Brain pericyte (primary cell): Measurements from ENCODE around the gene ITPRID1.
"Not testable (repeated sequence)": the region's sequence is repeated elsewhere in the genome, so short reads cannot be mapped to it uniquely, and the experiment has no call there.

Experiments
- DNase-seq: peaks from one replicate; pipeline ENCODE4 v3.0.0-alpha.2; 2012; ENCODE audit warnings: low read depth, low spot score

Gene ITPRID1

DNA sequence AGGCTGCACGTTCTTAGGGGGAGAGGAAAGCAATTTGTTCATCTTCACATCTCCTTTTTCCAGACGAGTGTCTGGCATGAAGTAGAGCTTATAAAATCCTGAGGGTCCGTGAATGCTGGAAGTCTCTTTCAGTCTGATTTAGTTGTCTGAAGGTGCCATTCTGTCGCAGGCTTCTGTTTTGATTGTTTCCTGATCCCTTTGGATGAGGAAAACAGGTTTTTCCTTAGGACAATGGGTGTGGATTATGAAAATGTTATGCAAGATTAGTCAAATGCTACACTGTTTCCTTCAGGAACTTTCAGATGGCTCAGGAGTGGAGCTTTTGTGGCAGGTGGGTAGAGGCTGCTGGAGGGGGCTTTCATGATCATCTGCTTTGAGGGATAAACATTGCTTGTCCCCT, at the start of gene ITPRID1:
Gene ITPRID1, plus strand, starts transcription at position 301 of the 400 bp plus-strand sequence. CDS start 38,935 bp downstream, outside the sequence.
- DNase-seq = no peak

DNA sequence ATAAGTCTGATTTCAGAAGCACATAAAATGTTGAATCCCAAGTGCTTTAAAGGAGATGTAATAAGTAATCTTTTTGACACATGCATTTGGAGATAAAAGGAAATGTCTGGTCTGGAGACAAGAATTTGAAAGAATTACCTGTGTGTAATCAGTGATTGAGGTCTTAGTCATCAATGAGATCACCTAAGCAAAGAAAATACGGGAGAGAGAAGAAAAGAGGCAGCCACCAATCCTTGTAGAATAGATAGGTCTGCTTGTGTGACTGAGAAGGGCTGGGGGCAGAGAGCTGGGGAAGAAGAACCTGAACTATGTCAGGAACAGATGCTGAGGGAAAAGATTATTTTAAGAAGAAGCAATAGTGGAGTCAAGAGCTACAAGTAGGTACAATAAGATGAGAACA, 49.3 kb upstream of the ITPRID1 start:
- DNase-seq = no peak

DNA sequence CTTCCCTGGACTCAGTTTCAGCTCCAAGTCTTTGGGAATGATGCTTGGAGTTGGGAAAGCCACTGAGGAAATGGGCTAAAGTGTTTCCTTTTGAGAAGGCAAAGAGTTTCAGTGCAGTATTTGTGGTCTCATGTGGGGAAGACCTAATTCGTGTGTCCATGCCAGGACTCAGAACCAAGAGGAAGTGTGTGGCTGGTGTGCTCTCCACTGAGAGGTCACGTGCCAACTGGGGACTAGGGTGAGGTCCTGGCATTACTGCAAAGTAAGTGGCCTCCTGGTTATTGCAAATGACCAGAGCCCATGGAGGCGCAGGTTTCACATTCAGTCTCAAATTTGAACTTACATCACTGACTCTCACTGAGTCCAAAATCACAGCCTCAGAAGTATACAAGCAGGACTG, 48.6 kb upstream of the ITPRID1 start:
- no peak for DNase-seq

DNA sequence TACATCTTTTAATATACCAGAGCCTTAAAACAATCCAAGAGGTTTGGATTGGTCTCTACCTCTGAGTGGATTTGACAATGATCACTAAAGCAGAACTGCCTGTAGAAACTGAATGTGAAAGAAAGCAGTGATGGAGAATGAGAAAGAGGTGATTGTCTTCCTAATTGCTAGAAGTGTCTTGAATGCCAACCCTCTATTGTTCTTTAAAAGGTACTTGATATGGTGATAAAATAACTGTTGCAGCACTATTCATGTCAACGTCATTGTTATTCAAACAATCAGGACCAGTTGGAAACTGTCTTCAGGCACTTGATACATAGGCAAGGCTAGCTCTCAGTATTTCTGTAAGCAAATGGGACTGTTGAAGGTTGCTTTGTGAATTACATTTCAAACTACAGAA, 47.9 kb upstream of the ITPRID1 start:
- no peak for DNase-seq

DNA sequence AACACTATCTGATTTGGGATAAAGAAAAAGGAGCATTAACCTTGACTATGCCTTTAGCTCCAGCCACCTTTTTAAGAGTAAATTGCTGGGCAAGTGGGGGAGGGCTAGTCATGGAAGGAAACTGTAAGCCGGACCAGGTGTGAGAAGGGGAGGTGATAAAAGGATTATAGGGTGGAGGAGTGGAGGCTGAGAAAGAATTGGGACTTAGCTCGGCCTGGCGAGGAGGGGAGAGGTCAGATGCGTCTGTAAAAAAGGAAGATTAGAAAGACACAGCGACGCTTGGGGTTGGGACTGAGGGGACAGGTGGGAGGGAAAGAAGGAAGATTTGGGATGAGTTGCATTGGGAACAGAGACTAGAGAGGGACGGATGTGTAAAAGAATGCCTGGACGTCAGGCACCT, 43.0 kb upstream of the ITPRID1 start:
- DNase-seq = not testable (repeated sequence)

DNA sequence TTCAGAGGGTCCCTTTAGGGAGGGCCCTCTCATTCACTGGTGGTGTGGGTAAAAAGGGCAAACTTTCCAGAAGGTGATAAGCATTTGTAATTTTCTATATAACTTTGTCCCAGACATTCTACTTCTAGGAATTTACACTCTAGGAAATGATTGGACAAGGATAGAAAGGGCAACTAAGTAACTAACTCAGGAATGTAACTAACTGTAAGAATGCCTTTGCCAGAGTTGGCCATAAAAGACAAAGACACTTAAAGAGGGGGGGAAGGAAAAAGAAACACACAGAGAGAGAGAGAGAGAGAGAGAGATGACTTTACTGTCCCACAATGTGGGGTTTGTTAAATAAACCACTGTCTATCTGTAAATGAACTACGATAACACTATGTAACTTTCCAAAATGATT, 38.5 kb upstream of the ITPRID1 start:
- DNase-seq = no peak

DNA sequence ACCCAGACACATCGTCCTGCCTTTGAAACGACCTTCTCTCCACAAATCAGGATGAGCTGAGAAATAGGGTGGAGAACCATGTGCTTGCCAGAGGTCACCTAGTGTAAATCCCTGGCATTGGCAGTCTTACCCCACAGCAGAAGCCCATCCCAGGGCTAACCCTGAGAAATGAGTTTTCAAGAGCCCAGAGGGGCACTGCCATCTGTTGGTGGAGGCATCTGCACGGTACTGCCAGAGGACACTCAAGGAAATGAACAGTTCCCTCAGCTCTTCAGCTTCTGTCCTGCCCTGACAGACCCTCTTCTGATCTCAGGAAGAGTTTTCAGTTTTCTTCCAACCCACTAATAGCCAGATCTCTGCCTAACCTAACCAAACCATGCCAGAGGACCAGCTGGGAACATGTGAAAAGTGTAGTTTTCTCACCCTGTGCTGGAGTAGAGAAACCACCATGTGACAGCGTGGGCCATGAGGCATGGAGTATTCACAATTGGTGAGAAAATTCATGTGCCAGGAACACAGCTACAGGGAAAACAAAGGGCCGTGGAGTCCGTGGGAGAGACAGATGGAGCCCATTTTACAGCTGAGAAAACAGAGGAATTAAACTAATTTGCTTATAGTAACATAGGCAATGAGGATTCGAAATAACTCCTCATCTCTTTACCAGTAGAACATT, 37.7 kb upstream of the ITPRID1 start:
- no peak for DNase-seq

DNA sequence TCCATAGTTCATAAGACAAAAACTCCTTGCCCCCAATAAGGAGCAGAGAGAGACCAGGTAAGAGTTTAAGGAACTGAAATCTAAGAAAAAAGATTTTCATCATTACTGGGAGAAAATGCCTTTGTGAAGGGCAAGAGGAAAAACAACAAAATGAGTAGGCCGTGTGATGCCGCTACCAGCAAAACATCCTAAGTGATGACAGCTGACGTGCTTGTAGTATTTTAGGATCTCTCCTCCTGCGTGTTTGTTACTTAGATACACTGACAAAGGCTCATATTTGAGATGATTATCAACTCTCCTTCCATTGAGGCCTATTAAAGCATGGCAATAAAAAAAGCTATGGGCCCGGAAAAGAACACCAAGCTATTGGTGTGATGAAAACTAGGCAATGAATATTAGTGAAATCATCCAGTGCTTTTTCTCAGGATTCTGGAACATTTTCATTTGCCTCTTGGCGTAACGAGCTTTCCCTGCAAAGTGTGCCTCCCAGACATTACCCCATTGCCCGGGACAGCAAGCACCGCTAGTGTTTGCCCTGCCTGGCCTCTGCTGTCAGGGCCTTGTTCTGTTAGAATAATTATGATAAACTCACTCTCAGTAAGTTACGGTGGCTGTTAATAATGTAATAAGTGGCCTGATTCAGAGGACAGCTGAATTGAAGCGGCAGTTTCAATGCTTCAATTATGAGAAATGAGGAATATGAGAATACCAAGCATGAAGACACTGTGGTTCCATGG, 36.8 kb upstream of the ITPRID1 start:
- no peak for DNase-seq

DNA sequence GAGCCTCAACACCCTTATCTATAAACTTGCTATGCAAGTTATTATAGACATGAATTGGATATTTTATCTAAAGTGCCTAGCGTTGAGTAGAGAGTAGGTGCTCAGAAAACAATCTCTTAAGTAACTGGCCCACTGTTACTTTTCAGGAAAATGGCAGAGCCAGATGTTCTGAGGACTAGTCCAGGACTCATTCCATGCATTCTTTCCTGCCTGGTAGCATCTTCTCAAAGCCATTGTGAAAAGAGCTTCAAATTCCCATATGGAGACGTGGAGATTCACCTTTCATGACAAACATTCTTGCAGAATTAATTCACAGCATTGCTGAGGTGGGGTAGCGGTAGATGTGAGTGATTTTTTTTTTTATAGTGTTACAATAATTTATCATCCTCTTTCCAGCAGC, 35.9 kb upstream of the ITPRID1 start:
- DNase-seq = no peak

DNA sequence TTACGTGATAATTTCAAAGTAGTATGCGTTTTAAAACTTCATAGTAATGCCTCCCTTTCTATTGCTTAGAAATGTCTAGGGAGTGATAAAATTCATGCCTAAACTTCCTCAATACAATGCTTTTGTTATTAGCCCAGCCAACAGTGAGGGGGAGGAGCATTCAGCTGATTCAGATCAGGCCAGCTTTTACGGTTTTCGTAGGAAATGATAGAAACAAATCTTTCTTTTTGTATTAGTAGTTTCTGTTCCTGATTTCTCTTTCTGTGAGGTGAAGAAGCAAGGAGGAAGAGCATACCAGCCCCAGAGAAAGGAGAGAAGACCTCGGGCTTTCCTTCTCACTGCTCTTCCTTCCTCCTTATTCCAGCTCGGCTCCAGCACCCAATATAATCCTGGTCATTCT, 35.2 kb upstream of the ITPRID1 start:
- DNase-seq = no peak

DNA sequence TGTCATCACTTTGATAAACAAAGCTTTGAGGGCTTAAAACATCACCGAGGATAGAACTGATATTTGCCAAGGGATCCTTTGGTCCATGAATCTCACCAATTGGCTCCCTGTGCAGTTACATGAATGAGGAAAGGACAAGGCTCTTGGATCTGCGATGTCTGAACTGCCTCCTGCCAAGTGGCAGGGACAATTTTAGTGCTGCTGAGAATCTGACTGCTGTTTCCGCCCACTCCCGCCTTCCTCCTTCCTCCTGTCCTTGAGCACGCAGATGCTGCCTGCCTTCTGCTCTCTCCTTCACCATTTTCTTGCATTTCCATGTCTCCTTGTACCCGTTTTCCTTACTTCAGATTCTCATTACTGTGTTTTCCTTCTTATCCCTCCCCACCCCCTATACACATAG, 26.8 kb upstream of the ITPRID1 start:
- no peak for DNase-seq

DNA sequence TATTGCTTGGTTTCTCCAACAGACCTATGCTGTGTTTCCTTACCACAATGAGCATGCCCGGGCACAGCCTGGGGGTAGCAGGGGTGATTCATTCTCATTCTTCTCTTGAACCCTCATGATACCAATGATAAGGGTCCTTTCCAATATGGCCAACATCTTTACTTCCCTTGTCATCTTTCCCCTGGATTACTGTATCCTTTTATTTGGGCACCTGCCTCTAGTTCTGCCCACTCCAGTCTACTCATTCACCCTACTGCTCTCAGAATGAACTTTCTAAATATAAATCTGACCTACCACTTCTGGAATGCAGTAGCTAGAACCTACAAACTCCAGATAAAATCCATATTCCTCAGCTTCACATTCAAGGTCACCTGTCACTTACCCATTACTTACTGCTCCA, 26.4 kb upstream of the ITPRID1 start:
- no peak for DNase-seq

DNA sequence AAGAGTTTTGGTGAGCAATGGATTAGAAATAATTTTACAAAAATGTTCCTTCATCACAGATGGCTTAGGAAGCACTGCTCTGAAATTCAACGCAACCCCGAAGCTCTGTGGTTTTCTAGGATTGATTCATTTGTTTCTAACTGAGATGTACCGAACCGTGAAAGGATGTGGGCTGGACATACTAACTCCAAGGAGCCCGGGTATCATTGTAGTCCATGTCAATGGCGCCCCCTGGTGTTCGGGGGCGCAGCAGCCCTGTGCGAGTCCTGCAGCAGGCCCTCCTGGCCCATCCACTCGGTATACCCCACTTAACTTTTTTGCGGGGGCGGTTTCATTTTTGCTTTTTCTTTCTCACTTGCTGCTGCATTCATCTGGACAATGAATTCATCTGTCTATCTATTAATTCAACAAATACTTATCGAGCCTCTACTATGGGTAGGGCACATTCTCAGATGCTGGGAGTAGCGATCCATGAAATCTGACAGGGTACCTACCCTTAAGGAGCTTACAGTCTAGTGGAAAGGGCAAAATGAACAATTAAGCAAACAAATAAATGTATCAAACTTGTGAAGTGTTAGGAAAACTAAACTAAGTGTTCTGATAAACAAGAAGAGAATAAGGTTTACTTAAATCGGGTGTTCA, 25.2 kb upstream of the ITPRID1 start:
- no peak for DNase-seq

DNA sequence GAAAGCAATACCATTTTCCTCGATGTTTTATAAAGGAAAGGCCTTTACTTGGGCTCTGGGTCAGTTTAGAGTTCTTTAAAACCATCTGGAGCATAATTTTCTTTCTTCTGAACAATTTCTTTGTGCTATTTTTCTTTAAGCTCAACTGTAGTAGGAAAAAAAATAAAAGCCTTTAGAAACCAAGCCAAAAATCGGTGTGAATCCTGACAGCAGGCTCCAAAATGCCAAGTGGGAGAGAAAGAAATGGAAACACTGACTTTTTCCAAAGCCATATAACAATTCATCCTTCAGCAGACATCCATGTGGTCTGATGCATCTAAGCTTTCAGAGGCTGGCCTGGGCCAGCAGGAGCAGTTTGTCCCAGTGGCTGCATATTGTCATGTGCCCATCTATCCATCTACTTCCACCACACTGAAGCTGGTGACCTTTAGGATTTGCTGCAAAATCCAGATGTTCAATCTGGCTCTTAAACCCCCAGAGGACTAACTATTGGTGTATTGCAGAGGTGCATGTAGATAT, 23.0 kb upstream of the ITPRID1 start:
- no peak for DNase-seq

DNA sequence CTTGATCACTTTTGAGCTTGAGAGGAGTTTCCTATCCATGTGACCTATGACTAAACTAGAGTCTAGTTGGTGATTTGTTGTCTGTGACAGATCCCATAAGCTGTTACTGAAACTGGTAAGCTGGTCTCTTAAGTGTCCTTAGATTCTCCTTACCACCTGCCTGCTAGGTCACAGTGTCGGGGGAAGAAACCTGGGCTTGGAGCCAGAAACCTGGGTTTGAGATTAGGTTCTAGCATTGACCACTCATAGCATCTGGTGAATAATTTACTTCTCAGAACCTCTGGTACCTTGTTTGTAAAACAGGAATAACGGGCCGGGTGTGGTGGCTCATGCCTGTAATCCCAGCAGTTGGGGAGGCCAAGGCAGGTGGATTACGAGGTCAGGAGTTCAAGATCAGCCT, 21.8 kb upstream of the ITPRID1 start:
- no peak for DNase-seq

DNA sequence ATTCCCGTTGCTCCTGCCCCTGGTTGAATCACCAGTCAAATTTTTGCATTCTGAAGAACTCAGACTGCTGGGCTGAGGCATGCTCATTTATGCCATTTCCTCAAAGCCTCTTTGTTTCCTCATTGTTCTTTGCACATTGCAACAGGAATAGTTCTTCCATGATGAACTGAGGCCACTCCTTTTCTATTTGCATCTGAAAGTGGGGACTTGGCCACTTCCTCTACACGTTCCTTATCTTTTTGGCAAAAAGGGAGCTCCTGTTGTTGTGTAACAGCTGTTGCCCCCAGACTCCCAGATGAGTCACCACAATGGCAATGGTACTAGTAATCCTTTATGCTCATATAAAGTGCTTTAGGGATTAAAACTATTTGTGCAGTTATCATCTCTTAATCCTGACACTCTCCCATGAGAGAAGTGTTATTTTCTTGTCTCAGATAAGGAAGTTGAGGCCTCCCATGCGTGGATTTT, 20.1 kb upstream of the ITPRID1 start:
- DNase-seq = no peak

DNA sequence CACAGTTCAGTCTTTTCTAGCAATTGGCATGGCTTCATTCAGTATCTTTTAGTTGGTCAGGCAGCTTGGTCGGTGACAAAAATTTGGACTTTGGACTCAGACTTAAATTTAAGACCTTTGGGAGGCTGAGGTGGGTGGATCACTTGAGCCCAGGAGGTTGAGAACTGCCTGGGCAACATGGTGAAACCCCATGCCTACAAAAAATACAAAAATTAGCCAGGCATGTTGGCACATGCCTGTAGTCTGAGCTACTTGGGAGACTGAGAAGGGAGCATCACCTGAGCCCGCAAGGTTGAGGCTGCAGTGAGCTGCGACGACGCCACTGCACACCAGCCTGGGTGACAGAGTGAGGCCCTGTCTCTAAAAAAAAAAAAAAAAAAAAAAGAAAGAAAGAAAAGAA, 19.5 kb upstream of the ITPRID1 start:
- no peak for DNase-seq

DNA sequence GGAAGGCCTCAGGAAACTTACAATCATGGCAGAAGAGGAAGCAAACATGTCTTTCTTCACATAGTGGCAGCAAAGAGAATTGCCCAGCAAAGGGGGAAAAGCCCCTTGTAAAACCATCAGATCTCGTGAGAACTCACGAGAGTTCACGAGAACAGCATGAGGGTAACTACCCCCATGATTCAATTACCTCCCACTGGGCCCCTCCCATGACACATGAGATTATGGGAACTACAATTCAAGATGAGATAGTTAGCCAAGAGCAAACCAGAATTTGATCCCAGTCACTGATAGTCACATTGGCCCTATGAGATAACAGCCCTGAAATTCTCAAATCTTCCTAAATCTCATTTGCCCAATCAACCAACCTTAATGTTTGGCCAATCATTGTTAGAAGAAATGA, 18.2 kb upstream of the ITPRID1 start:
- DNase-seq = no peak

DNA sequence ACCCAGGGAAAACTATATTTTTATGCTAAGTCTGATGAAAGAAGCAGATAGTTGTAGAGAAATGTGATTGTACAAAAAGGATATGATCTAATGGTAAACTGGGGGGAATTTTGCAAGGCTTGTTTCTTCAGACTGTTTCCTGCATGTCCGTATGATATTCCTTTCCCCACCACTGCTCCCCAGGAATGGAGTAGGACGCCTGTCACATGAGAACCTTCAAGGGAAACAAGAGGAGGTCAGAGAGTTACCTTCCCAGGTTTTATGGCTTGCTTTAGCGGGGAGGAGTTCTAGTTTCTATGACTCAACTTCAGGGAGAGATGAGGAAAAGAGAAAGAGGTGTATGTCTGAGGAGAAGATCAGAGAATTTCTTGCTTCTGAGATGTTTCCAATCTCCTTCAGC, 16.4 kb upstream of the ITPRID1 start:
- DNase-seq = no peak

DNA sequence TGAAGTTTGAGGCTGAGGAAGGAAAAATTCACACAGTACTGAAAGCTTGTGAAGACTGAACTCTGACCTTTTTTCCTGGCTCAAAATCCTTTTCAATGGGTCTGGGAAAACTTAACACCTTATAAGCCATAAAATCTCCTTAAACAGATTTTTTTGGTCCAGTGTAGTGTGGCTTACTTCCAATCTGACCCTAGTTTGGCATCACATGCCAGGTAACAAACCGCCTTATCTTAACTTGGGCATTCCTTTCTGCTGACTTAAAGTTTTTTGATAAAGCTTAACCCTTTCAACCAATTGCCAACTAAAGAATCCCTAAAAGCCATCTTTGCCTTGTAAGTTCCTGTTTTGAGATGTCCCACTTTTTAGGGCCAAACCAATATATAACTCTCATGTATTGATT, 13.2 kb upstream of the ITPRID1 start:
- no peak for DNase-seq

DNA sequence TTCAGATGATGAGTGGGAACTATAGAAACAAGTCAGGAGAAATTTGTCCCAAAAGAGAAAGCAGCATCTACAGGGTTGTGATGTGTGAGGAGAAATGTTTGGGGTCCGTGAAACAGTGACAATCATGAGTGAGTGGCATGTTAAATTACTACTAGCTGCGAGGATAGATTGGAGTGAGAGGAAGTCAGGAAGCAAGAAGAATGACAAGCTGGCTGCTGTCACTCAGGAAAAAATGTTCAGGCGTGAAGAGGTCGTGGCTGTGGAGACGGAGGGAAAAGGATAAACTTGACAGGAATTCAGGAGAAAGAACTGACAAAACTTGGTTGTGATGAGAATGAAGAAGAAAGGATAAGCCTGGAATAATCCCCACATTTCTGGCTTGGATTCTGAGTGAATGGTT, 5.1 kb upstream of the ITPRID1 start:
- no peak for DNase-seq

DNA sequence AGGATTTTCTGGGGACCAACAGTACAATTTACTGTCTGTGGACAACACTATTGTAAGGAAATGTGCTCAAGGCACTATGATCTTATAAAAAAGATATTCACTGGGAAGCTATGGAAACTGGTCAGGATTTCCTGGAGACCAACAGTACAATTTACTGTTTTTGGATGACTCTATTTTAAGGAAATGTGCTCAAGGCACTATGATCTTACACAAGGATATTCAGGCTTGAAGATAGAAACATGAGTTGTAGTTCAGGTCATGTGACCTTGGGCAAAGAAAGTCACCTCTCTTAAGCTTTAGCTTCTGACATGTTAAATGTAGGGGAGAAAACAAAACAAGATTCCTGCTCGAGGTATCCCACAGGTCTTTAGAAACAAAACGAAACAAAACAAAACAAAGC, 1.7 kb upstream of the ITPRID1 start:
- no peak for DNase-seq
